Endothelial cell of umbilical vein (primary cell): ENCODE results near the gene ZMAT5. TPM values are rescaled to one million over a fixed set of nuclear protein-coding genes. Genes with fewer than 3 reads are reported as not detected.

Source experiments
- BruUV-seq: library from RNA; stranded (reverse); fragments of 400-500 nt; replicated peaks from 2 replicates; lab custom pipeline; 2021; lab: Mats Ljungman, UMichigan
- CTCF ChIA-PET: fragments of 300-600, 350-600 bp; sonication (Branson Sonifier 250); formaldehyde crosslinking; loops from one replicate; lab custom pipeline; 2021; ENCODE audit warnings: antibody characterized with exemption, inconsistent platforms; lab: Charles Lee
- POLR2A ChIA-PET: fragments of 300-600, 350-600 bp; sonication (Branson Sonifier 250); formaldehyde crosslinking; loops from one replicate; lab custom pipeline; 2021; ENCODE audit warnings: antibody characterized with exemption, inconsistent platforms; lab: Charles Lee
- DNase-seq: peaks from one replicate; pipeline ENCODE4 v3.0.0-alpha.2; 2011; ENCODE audit warnings: low read depth, low spot score
- FAIRE-seq: peaks from 2 replicates; lab custom pipeline; 2011; peaks lifted over from hg19 to GRCh38; lab: Jason Lieb, UNC
- H2AFZ ChIP-seq: 2 replicates; pipeline ENCODE4 v1.6.0; 2012; ENCODE audit warnings: low read depth, low read length, control low read depth, inconsistent platforms
- H3K27ac ChIP-seq: 2 replicates; pipeline ENCODE4 v1.5.1; 2011; ENCODE audit warnings: low read depth, mild to moderate bottlenecking, control low read depth, low read length, moderate library complexity; ENCODE audit not compliant: insufficient read depth
- H3K27me3 ChIP-seq, 2 experiments: 2 replicates each; pipeline versions ENCODE4 v1.6.0 to v1.6.1; 2011; ENCODE audit warnings: low read length in 2 of 2, mixed read lengths in 1 of 2; ENCODE audit not compliant: control insufficient read depth in 2 of 2, insufficient read depth in 2 of 2
- H3K36me3 ChIP-seq, 2 experiments: 2 replicates in 1 of 2; 3 replicates in 1 of 2; pipeline ENCODE4 v1.5.1; 2011; ENCODE audit warnings: low read length in 2 of 2, mild to moderate bottlenecking in 1 of 2, moderate library complexity in 1 of 2; ENCODE audit not compliant: control insufficient read depth in 2 of 2, insufficient read depth in 2 of 2; ENCODE audit errors: extremely low read depth in 1 of 2
- H3K4me1 ChIP-seq: 3 replicates; pipeline ENCODE4 v1.5.1; 2011; ENCODE audit warnings: mild to moderate bottlenecking, low read length; ENCODE audit not compliant: control insufficient read depth, insufficient read depth; ENCODE audit errors: extremely low read depth
- H3K4me2 ChIP-seq: 2 replicates; pipeline ENCODE4 v1.6.1; 2011; ENCODE audit warnings: low read length, control low read depth, mixed read lengths; ENCODE audit not compliant: insufficient read depth
- H3K4me3 ChIP-seq, 3 experiments: fragments of 200-600 bp in 1 of 3; sonication (generic), shearing (Covaris generic) in 1 of 3; replicated peaks in 1 of 3; 2 replicates each; pipeline ENCODE4 v1.5.1; 2011 to 2016; ENCODE audit warnings: control low read depth in 3 of 3, low read length in 3 of 3, mild to moderate bottlenecking in 2 of 3, inconsistent platforms in 1 of 3, low read depth in 1 of 3, moderate library complexity in 1 of 3; ENCODE audit not compliant: insufficient read depth in 1 of 3
- H3K79me2 ChIP-seq: 2 replicates; pipeline ENCODE4 v1.6.0; 2012; ENCODE audit warnings: low read length, inconsistent platforms; ENCODE audit not compliant: control insufficient read depth, insufficient read depth
- H3K9ac ChIP-seq: replicated peaks from 2 replicates; pipeline ENCODE3; 2011; ENCODE audit warnings: low read length, control low read depth; ENCODE audit not compliant: insufficient read depth; ENCODE audit errors: extremely low read depth
- H3K9me1 ChIP-seq: replicated peaks from 3 replicates; pipeline ENCODE4 v1.6.0; 2011; ENCODE audit warnings: mild to moderate bottlenecking, low read length; ENCODE audit not compliant: control insufficient read depth, insufficient read depth; ENCODE audit errors: extremely low read depth
- H3K9me3 ChIP-seq: replicated peaks from 2 replicates; pipeline ENCODE4 v1.5.1; 2012; ENCODE audit warnings: low read length, inconsistent platforms; ENCODE audit not compliant: control insufficient read depth, insufficient read depth
- H4K20me1 ChIP-seq: replicated peaks from 2 replicates; pipeline ENCODE3; 2011; ENCODE audit warnings: mild to moderate bottlenecking, low read length; ENCODE audit not compliant: control insufficient read depth, insufficient read depth; ENCODE audit errors: extremely low read depth
- EZH2 ChIP-seq: IDR thresholded peaks from 2 replicates; pipeline ENCODE4 v1.6.1; 2012; ENCODE audit warnings: borderline replicate concordance, low read depth, mild to moderate bottlenecking, moderate library complexity, low read length, inconsistent platforms; ENCODE audit not compliant: severe bottlenecking
- FOS ChIP-seq: IDR thresholded peaks from 2 replicates; pipeline ENCODE4 v1.6.1; 2011; ENCODE audit warnings: mild to moderate bottlenecking, low read length, moderate library complexity, borderline replicate concordance; ENCODE audit not compliant: insufficient read depth
- GATA2 ChIP-seq: IDR thresholded peaks from 2 replicates; pipeline ENCODE4 v1.7.0; 2011; ENCODE audit warnings: low read depth, mild to moderate bottlenecking, moderate library complexity, mixed read lengths, low read length; ENCODE audit not compliant: insufficient read length, insufficient read depth
- JUN ChIP-seq: IDR thresholded peaks from 2 replicates; pipeline ENCODE4 v1.6.1; 2011; ENCODE audit warnings: borderline replicate concordance, low read depth; ENCODE audit not compliant: insufficient read length, insufficient read depth
- MAX ChIP-seq: IDR thresholded peaks from 2 replicates; pipeline ENCODE4 v1.6.1; 2011; ENCODE audit not compliant: insufficient read depth, insufficient read length
- MYC ChIP-seq: IDR thresholded peaks from one replicate; pipeline ENCODE4 v1.6.1; 2011; ENCODE audit warnings: mild to moderate bottlenecking, low read depth, low read length
- POLR2A ChIP-seq: IDR thresholded peaks from 2 replicates; pipeline ENCODE4 v1.6.1; 2012; ENCODE audit warnings: low read depth, mild to moderate bottlenecking, control low read depth, low read length
- POLR2AphosphoS5 ChIP-seq: IDR thresholded peaks from 2 replicates; pipeline ENCODE4 v1.6.1; 2012; ENCODE audit warnings: low read depth, mild to moderate bottlenecking, control low read depth, low read length, moderate library complexity; ENCODE audit not compliant: insufficient read depth
- dilution Hi-C: fragments of 300-500 bp; cut with MboI; formaldehyde crosslinking; loops from one replicate; pipeline ENCODE4 v1.15.0; 2019; ENCODE audit warnings: low sequenced_read_pairs; ENCODE audit not compliant: extremely low pct_ligation_motif_present
- intact Hi-C: fragments of 100-400 bp; cut with micrococcal nuclease; formaldehyde crosslinking; loops from one replicate; pipeline ENCODE4 v1.10.0; 2022
- polyA plus RNA-seq, 4 experiments: library from polyadenylated mRNA; depleted of rRNA in 3 of 4; stranded (reverse) in 3 of 4; unstranded in 1 of 4; fragments of >200 nt; gene quantifications; 2 replicates each; pipeline versions ENCODE4 v1.2.1 to v1.2.3, GENCODE V29; 2011 to 2012; ENCODE audit warnings: missing spikeins in 1 of 4
- total RNA-seq: library from RNA; stranded (reverse); gene quantifications from 2 replicates; pipeline ENCODE4 v1.2.3, GENCODE V29; 2021
- TF ChIP-seq, protein P1 (sequence below), 2 donors: IDR thresholded peaks; 1 replicate in 1 of 2; 2 replicates in 1 of 2; pipeline ENCODE4 v1.5.1; 2011; ENCODE audit warnings: low read length in 2 of 2, mild to moderate bottlenecking in 2 of 2, moderate library complexity in 2 of 2, control low read depth in 1 of 2, inconsistent platforms in 1 of 2, low read depth in 1 of 2; ENCODE audit not compliant: insufficient read depth in 1 of 2; ENCODE audit errors: extremely low read depth in 1 of 2

ZMAT5 gene
- total and polyA plus RNA-seq, 2 donors (not counting 3 experiments of a cell fraction or from before 2014, with no cell fraction given), result 24.9 to 43.6 TPM

- no peak overlapping the region for H2AFZ ChIP-seq
- DNase-seq (no peak), FAIRE-seq (no peak)
- H3K4me3 ChIP-seq, result no peak overlapping the region
- no peaks in the 10 kb centered on the region for H3K9me3 ChIP-seq
- H3K9me1 ChIP-seq, result no peaks in the 10 kb centered on the region
- H3K27ac ChIP-seq, result no peak overlapping the region
- intact Hi-C loops, result loop anchor here (10.0 kb wide), 1 partner anchor 241 kb away; no protein-coding TSS in a partner anchor
- no peak overlapping the region for H3K9ac ChIP-seq
- H3K4me2 ChIP-seq, result no peak overlapping the region
- BruUV-seq, result no TSS peak
- TF ChIP-seq EZH2 (no peak), GATA2 (no peak), POLR2AphosphoS5 (no peak), MYC (no peak), POLR2A (no peak), MAX (no peak), FOS (no peak), JUN (no peak)
- TF ChIP-seq, protein P1, sequence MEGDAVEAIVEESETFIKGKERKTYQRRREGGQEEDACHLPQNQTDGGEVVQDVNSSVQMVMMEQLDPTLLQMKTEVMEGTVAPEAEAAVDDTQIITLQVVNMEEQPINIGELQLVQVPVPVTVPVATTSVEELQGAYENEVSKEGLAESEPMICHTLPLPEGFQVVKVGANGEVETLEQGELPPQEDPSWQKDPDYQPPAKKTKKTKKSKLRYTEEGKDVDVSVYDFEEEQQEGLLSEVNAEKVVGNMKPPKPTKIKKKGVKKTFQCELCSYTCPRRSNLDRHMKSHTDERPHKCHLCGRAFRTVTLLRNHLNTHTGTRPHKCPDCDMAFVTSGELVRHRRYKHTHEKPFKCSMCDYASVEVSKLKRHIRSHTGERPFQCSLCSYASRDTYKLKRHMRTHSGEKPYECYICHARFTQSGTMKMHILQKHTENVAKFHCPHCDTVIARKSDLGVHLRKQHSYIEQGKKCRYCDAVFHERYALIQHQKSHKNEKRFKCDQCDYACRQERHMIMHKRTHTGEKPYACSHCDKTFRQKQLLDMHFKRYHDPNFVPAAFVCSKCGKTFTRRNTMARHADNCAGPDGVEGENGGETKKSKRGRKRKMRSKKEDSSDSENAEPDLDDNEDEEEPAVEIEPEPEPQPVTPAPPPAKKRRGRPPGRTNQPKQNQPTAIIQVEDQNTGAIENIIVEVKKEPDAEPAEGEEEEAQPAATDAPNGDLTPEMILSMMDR (IDR thresholded peaks at IDR 0.05; ENCODE audit: extremely low read depth in 1 of 2, insufficient read depth in 1 of 2, low read depth in 1 of 2, low read length in 2 of 2), result no peak
- no peaks in the 10 kb centered on the region for H3K36me3 ChIP-seq
- H4K20me1 ChIP-seq, result no peaks in the 10 kb centered on the region
- H3K4me1 ChIP-seq, result no peaks in the 10 kb centered on the region
- no peaks in the 10 kb centered on the region for H3K79me2 ChIP-seq
- POLR2A ChIA-PET, result interaction anchor here (0.5 kb wide), 1 partner anchor 20 kb away, joined by 6 read pairs; no protein-coding TSS in a partner anchor
- dilution Hi-C loops, result no loop called here
- H3K27me3 ChIP-seq, result peaks cover 10 to 13% of the 10 kb centered on the region in 2 experiments
- CTCF ChIA-PET, result no interaction called here
Measured at GRCh38 chr22:29715705-29716104, 51.1 kb downstream of the ZMAT5 start.
